RWPE1 (cell line): Measurements from ENCODE around the gene RNF141.

Experiments
- CTCF ChIA-PET: fragments of 350-600 bp; sonication (Branson Sonifier 250); formaldehyde crosslinking; extraction: SDS; loops from one replicate; lab custom pipeline; 2021; lab: Yijun Ruan, JAX
- POLR2A ChIA-PET: fragments of 400-600 bp; formaldehyde crosslinking; extraction: SDS; loops from one replicate; lab custom pipeline; 2020; ENCODE audit warnings: antibody characterized with exemption; ENCODE audit not compliant: low non-redundant PET; lab: Yijun Ruan, JAX
- DNase-seq: peaks from one replicate; pipeline ENCODE4 v3.0.0; 2012; ENCODE audit warnings: low spot score
- H3K27ac ChIP-seq: fragments of 450-650 bp; 2 replicates; pipeline ENCODE4 v1.5.1; 2017
- TF ChIP-seq, protein P1 (sequence below): fragments of 450-650 bp; conservative IDR thresholded peaks from 2 replicates; pipeline ENCODE4 v1.5.1; 2017; ENCODE audit warnings: low read depth, mild to moderate bottlenecking

Gene RNF141

GRCh38 chr11:10564696-10565318 lies 23.8 kb upstream of the RNF141 start:
- no peak overlapping the region for H3K27ac ChIP-seq
- ChIA-PET CTCF (interaction anchor here (0.6 to 0.8 kb wide), 3 partner anchors 143 to 342 kb away, joined by 3 to 4 read pairs (median 3); no protein-coding TSS in a partner anchor), POLR2A (no interaction called here)
- no peak for DNase-seq
- TF ChIP-seq, protein P1, sequence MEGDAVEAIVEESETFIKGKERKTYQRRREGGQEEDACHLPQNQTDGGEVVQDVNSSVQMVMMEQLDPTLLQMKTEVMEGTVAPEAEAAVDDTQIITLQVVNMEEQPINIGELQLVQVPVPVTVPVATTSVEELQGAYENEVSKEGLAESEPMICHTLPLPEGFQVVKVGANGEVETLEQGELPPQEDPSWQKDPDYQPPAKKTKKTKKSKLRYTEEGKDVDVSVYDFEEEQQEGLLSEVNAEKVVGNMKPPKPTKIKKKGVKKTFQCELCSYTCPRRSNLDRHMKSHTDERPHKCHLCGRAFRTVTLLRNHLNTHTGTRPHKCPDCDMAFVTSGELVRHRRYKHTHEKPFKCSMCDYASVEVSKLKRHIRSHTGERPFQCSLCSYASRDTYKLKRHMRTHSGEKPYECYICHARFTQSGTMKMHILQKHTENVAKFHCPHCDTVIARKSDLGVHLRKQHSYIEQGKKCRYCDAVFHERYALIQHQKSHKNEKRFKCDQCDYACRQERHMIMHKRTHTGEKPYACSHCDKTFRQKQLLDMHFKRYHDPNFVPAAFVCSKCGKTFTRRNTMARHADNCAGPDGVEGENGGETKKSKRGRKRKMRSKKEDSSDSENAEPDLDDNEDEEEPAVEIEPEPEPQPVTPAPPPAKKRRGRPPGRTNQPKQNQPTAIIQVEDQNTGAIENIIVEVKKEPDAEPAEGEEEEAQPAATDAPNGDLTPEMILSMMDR = 0 out of 2 replicates have a peak, but pooled peaks have one; percentile 8

GRCh38 chr11:10564030-10564429 lies 23.0 kb upstream of the RNF141 start:
- TF ChIP-seq, protein P1 = no peak
- POLR2A ChIA-PET = no interaction called here
- H3K27ac ChIP-seq = no peak overlapping the region
- CTCF ChIA-PET = interaction anchor here (0.6 kb wide), 1 partner anchor 341 kb away, joined by 3 read pairs; no protein-coding TSS in a partner anchor
- DNase-seq = no peak

DNA sequence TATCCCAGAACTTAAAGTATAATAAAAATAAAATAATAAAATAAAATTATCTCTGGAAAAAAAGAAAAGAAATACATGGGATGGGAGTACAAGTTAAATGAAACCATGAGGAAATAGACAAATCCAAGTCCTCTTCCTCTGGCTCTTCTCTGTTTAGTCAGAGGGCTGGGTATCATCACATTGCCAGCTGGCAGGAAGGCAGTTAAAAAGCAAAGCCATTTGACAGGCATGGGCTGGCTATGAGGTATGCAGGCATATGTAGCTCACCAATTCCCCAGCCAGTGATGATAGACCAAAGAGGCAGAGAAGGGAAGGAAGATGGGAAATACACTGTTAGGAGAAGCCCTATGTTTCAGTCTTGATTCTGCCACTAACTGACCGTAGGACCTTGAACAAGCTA lies 21.0 kb upstream of the RNF141 start:
- ChIA-PET POLR2A (interaction anchor here (0.7 kb wide), 1 partner anchor 25 kb away, joined by 3 read pairs; no protein-coding TSS in a partner anchor), CTCF (no interaction called here)
- no peak for DNase-seq
- no peak overlapping the region for H3K27ac ChIP-seq
- TF ChIP-seq, protein P1 = no peak

DNA sequence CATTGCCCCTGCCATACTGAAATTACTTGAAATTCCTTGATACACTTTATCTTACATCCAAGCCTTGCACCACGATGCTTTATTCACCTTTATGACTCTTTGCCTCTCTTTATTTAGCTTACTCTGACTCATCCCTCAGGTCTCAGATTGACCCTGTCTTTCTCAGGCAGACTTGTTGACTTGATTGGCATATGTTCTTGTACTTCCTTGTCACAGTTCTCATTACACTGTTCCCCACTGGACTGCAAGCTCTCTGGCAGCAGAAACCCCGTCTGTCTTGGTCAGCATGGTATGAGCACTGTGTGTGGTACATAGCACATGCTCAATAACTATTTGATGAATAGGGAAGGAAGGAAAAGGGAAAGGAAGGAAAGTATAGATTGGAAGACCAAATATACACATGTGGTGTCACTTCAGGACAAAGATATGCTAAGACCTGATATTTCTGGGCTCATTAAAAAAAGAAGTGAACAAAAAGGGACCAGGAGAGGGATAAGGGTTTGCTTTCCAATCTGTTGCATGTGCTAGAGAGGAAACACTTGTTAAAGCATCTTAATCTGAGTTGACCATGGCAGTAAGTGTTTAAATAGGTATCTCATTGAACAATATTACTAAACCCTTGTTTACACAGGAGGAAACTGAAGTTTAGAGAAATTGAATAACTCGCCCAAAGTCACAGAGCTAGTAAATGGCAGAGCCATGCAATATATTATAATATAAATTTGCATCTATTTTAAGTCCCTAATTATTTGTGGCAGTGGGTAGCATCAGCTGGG lies 20.2 kb upstream of the RNF141 start:
- POLR2A ChIA-PET = interaction anchor here (0.7 kb wide), 1 partner anchor 26 kb away, joined by 3 read pairs; no protein-coding TSS in a partner anchor
- TF ChIP-seq, protein P1 = no peak
- CTCF ChIA-PET = no interaction called here

DNA sequence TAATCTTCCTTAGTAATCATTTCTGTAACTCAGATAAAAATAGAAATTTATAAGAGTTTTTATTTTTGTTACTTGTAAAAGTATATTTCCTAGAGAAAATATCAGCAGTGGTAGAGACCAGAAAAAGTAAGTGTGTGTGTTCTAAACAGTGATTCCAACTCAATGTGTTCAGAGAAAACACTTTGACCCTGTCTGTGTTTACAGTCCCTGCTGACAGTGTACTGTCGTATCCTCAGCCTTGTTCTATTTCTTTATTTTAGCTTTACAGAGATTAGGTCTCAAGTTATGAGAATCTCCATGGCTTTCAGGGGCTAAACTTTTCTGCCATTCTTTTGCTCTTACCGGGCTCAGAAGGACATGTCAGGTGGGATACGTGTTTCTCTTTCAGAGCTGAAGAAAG lies 17.3 kb upstream of the RNF141 start:
- ChIA-PET CTCF (no interaction called here), POLR2A (no interaction called here)
- TF ChIP-seq, protein P1 = no peak
- DNase-seq = no peak
- H3K27ac ChIP-seq = no peak overlapping the region

More for the DNA sequence above, 20.2 kb upstream of the RNF141 start:
- peak; percentile 25 for DNase-seq
- H3K27ac ChIP-seq = no peak overlapping the region

GRCh38 chr11:10556590-10556989 lies 15.6 kb upstream of the RNF141 start:
- CTCF ChIA-PET = interaction anchor here (0.7 kb wide), 1 partner anchor 108 kb away, joined by 4 read pairs; no protein-coding TSS in a partner anchor
- TF ChIP-seq, protein P1 = no peak
- DNase-seq = no peak
- H3K27ac ChIP-seq = no peak overlapping the region
- POLR2A ChIA-PET = no interaction called here
